Mammary epithelial cell (primary cell): ENCODE results near the gene KIRREL3.

Source experiments
- CTCF ChIP-seq, 2 donors: IDR thresholded peaks in 1 of 2; conservative IDR thresholded peaks in 1 of 2; 2 replicates each; pipeline ENCODE4 v1.5.1; 2011 to 2012; ENCODE audit warnings: inconsistent platforms in 2 of 2, low read length in 2 of 2, mild to moderate bottlenecking in 2 of 2, control low read depth in 1 of 2, low read depth in 1 of 2; ENCODE audit not compliant: insufficient read depth in 1 of 2; ENCODE audit errors: extremely low read depth in 1 of 2
- EZH2 ChIP-seq: IDR thresholded peaks from 2 replicates; pipeline ENCODE4 v1.6.1; 2012; ENCODE audit warnings: low read length, inconsistent platforms, borderline replicate concordance

GRCh38 chr11:126518071-126518971 lies 482.2 kb downstream of the KIRREL3 start:
- TF ChIP-seq CTCF (conservative IDR thresholded peaks at IDR 0.05 in 1 of 2, IDR thresholded peaks at IDR 0.05 in 1 of 2; ENCODE audit: extremely low read depth in 1 of 2, insufficient read depth in 1 of 2, low read depth in 1 of 2, low read length in 2 of 2) (no peak), EZH2 (no peak)
